K562 (cell line): Measurements from ENCODE around the gene RCSD1. TPM values are rescaled to one million over a fixed set of nuclear protein-coding genes. Genes with fewer than 3 reads are reported as not detected.

Experiments
- DPF2 ChIP-seq: fragments of 450-650 bp; IDR thresholded peaks from 2 replicates; pipeline ENCODE4 v1.6.1; 2016
- MTA3 ChIP-seq: fragments of 450-650 bp; formaldehyde crosslinking; IDR thresholded peaks from 2 replicates; pipeline ENCODE4 v1.6.1; 2017; ENCODE audit warnings: mild to moderate bottlenecking, borderline replicate concordance
- NEUROD1 ChIP-seq: fragments of 150-350 bp; IDR thresholded peaks from 2 replicates; pipeline ENCODE4 v1.6.1; 2014; ENCODE audit warnings: borderline replicate concordance, low read length, low read depth; ENCODE audit not compliant: partially characterized antibody
- RHOXF2B ChIP-seq: fragments of 250-450 bp; sonication (Bioruptor Pico); conservative IDR thresholded peaks from 2 replicates; pipeline ENCODE4 v1.5.1; 2021
- TEAD2 ChIP-seq: fragments of 450-650 bp; IDR thresholded peaks from 2 replicates; pipeline ENCODE4 v1.6.1; 2016; ENCODE audit warnings: missing genetic modification characterization, control low read depth, missing compliant biosample characterization
- ZNF592 ChIP-seq: fragments of 450-650 bp; IDR thresholded peaks from 2 replicates; pipeline ENCODE4 v1.6.1; 2017; ENCODE audit warnings: antibody characterized with exemption, mild to moderate bottlenecking
- polyA plus RNA-seq, 8 experiments: library from polyadenylated mRNA; depleted of rRNA in 4 of 8; stranded (reverse) in 5 of 8; unstranded in 3 of 8; fragments of >200 nt; fragmentation: Nextera tagmentation in 2 of 8; fragmentation: Illumina TruSeq in 1 of 8; extraction: Ambion mirVana in 2 of 8; extraction: Trizol in 1 of 8; gene quantifications; 2 replicates each; pipeline versions ENCODE4 v1.2.1 to v1.2.3, GENCODE V29; 2011 to 2014; ENCODE audit warnings: inconsistent platforms in 1 of 8, missing spikeins in 1 of 8
- total RNA-seq, 7 experiments: library from RNA; depleted of rRNA in 6 of 7; stranded (reverse); fragments of >200 nt in 6 of 7; fragmentation: Illumina TruSeq in 2 of 7; extraction: Trizol in 2 of 7; gene quantifications; 2 replicates each; pipeline versions ENCODE4 v1.2.1 to v1.2.3, GENCODE V29; 2011 to 2021; ENCODE audit warnings: low replicate concordance in 1 of 7
- TF ChIP-seq, protein P1 (sequence below): fragments of 250-450 bp; sonication (Bioruptor Pico); IDR thresholded peaks from 2 replicates; pipeline ENCODE4 v1.5.0; 2020; ENCODE audit warnings: mild to moderate bottlenecking, borderline replicate concordance
- TF ChIP-seq, protein P2 (sequence below): sonication (generic); formaldehyde crosslinking; IDR thresholded peaks from 2 replicates; pipeline ENCODE4 v1.8.1; 2023; ENCODE audit warnings: missing genetic modification reagents, mild to moderate bottlenecking, borderline replicate concordance

The RCSD1 gene
- total and polyA plus RNA-seq, 9 of the 15 experiments (the other 6 are each of a cell fraction or from before 2014, with no cell fraction given): 7.8 to 69.8 (median 45.3) TPM

DNA sequence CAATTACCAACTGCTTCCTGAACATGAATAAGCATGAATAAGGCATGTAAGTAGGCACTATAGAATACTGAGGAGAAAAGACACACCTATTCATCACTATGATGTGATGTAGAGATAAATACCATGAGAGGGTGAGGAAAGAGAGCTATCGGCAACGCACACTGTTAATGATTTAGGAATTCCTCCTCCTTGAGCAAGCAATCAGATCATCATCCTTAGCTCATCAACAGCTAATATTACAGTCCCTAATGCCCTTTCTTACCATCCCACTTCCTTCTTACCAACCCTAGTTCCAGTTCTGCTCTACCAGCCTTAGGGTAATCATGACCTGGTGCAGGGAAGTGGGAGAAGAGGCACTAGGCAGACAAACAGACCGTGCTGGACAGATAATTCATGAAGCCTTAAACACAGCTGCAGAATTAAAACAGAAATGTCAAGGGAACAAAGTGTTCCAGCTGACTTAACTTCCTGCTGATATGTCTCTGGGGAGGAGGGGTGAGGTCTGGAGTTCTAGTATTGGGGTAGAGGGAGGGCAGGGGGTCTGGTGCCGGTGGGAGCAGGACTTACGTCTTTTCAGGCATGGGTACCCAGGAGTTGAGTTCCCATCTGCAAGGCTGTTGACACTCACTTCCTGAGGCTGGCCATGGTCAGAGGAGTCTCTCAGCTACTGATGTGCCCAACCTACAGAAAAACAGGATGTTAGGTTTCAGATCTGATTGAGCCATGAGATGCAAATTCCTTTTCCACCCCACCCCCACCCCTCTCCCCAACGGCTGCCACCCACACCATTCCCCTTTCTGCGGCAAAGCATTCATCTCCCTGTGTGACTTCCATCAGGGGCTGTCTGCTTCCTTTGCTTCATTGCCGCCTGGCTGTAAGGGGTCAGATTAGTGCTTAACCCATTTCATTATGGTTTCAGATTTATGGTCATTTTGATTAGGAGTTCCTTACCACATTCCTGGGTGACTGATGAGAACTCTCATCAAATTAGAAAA is 12.6 kb upstream of the RCSD1 start (continued):
- TF ChIP-seq DPF2 (peak; percentile 80), RHOXF2B (CRISPR knock-in tag) (no peak), TEAD2 (tag) (0 out of 2 replicates have a peak, but pooled peaks have one; percentile 50), NEUROD1 (peak; percentile 25), ZNF592 (0 out of 2 replicates have a peak, but pooled peaks have one; percentile 48), MTA3 (0 out of 2 replicates have a peak, but pooled peaks have one; percentile 36)
- TF ChIP-seq, protein P1, sequence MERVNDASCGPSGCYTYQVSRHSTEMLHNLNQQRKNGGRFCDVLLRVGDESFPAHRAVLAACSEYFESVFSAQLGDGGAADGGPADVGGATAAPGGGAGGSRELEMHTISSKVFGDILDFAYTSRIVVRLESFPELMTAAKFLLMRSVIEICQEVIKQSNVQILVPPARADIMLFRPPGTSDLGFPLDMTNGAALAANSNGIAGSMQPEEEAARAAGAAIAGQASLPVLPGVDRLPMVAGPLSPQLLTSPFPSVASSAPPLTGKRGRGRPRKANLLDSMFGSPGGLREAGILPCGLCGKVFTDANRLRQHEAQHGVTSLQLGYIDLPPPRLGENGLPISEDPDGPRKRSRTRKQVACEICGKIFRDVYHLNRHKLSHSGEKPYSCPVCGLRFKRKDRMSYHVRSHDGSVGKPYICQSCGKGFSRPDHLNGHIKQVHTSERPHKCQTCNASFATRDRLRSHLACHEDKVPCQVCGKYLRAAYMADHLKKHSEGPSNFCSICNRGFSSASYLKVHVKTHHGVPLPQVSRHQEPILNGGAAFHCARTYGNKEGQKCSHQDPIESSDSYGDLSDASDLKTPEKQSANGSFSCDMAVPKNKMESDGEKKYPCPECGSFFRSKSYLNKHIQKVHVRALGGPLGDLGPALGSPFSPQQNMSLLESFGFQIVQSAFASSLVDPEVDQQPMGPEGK (CRISPR knock-in tag): no peak
- TF ChIP-seq, protein P2, sequence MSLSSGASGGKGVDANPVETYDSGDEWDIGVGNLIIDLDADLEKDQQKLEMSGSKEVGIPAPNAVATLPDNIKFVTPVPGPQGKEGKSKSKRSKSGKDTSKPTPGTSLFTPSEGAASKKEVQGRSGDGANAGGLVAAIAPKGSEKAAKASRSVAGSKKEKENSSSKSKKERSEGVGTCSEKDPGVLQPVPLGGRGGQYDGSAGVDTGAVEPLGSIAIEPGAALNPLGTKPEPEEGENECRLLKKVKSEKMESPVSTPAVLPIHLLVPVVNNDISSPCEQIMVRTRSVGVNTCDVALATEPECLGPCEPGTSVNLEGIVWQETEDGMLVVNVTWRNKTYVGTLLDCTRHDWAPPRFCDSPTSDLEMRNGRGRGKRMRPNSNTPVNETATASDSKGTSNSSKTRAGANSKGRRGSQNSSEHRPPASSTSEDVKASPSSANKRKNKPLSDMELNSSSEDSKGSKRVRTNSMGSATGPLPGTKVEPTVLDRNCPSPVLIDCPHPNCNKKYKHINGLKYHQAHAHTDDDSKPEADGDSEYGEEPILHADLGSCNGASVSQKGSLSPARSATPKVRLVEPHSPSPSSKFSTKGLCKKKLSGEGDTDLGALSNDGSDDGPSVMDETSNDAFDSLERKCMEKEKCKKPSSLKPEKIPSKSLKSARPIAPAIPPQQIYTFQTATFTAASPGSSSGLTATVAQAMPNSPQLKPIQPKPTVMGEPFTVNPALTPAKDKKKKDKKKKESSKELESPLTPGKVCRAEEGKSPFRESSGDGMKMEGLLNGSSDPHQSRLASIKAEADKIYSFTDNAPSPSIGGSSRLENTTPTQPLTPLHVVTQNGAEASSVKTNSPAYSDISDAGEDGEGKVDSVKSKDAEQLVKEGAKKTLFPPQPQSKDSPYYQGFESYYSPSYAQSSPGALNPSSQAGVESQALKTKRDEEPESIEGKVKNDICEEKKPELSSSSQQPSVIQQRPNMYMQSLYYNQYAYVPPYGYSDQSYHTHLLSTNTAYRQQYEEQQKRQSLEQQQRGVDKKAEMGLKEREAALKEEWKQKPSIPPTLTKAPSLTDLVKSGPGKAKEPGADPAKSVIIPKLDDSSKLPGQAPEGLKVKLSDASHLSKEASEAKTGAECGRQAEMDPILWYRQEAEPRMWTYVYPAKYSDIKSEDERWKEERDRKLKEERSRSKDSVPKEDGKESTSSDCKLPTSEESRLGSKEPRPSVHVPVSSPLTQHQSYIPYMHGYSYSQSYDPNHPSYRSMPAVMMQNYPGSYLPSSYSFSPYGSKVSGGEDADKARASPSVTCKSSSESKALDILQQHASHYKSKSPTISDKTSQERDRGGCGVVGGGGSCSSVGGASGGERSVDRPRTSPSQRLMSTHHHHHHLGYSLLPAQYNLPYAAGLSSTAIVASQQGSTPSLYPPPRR (CRISPR knock-in tag): no peak
